Keratinocyte (primary cell): ENCODE measurements around the gene CPNE9. TPM values are rescaled to one million over a fixed set of nuclear protein-coding genes. Genes with fewer than 3 reads are reported as not detected.

Source experiments
- DNase-seq: peaks from one replicate; pipeline ENCODE4 v3.0.0-alpha.2; 2011; ENCODE audit warnings: low read depth, missing footprints, low spot score
- FAIRE-seq: peaks from 2 replicates; lab custom pipeline; 2011; peaks lifted over from hg19 to GRCh38; lab: Jason Lieb, UNC
- H2AFZ ChIP-seq: 2 replicates; pipeline ENCODE4 v1.6.0; 2012; ENCODE audit warnings: low read length, control low read depth, inconsistent platforms; ENCODE audit not compliant: control insufficient read depth
- H3K27ac ChIP-seq: 2 replicates; pipeline ENCODE4 v1.5.1; 2011; ENCODE audit warnings: low read length; ENCODE audit not compliant: control insufficient read depth, insufficient read depth
- H3K27me3 ChIP-seq: 3 replicates; pipeline ENCODE4 v1.6.0; 2011; ENCODE audit warnings: low read length; ENCODE audit not compliant: control insufficient read depth, insufficient read depth; ENCODE audit errors: extremely low read depth
- H3K36me3 ChIP-seq, 2 experiments: 2 replicates in 1 of 2; 3 replicates in 1 of 2; pipeline ENCODE4 v1.5.1; 2011; ENCODE audit warnings: low read length in 2 of 2, mild to moderate bottlenecking in 1 of 2; ENCODE audit not compliant: control insufficient read depth in 2 of 2, insufficient read depth in 2 of 2; ENCODE audit errors: extremely low read depth in 1 of 2
- H3K4me1 ChIP-seq: 3 replicates; pipeline ENCODE4 v1.5.1; 2011; ENCODE audit warnings: low read length; ENCODE audit not compliant: control insufficient read depth, insufficient read depth; ENCODE audit errors: extremely low read depth
- H3K4me2 ChIP-seq: 3 replicates; pipeline ENCODE4 v1.6.0; 2011; ENCODE audit warnings: low read depth, low read length; ENCODE audit not compliant: control insufficient read depth, insufficient read depth; ENCODE audit errors: extremely low read depth
- H3K4me3 ChIP-seq, 3 experiments: fragments of 200-600 bp in 1 of 3; sonication (generic) in 1 of 3; 2 replicates in 2 of 3; 3 replicates in 1 of 3; pipeline ENCODE4 v1.5.1; 2011 to 2016; ENCODE audit warnings: low read length in 3 of 3, mild to moderate bottlenecking in 3 of 3, control low read depth in 2 of 3, inconsistent platforms in 1 of 3, low read depth in 1 of 3, mixed read lengths in 1 of 3, mixed run types in 1 of 3, moderate library complexity in 1 of 3; ENCODE audit not compliant: control insufficient read depth in 2 of 3, insufficient read depth in 2 of 3; ENCODE audit errors: extremely low read depth in 1 of 3
- H3K79me2 ChIP-seq: 2 replicates; pipeline ENCODE4 v1.6.0; 2012; ENCODE audit warnings: low read length; ENCODE audit not compliant: control insufficient read depth, insufficient read depth
- H3K9ac ChIP-seq: 3 replicates; pipeline ENCODE4 v1.6.0; 2011; ENCODE audit warnings: low read length; ENCODE audit not compliant: control insufficient read depth, insufficient read depth; ENCODE audit errors: extremely low read depth
- H3K9me1 ChIP-seq: 3 replicates; pipeline ENCODE4 v1.6.0; 2011; ENCODE audit warnings: low read length; ENCODE audit not compliant: control insufficient read depth, insufficient read depth; ENCODE audit errors: extremely low read depth
- H3K9me3 ChIP-seq: 2 replicates; pipeline ENCODE4 v1.5.1; 2012; ENCODE audit warnings: low read depth, low read length; ENCODE audit not compliant: control insufficient read depth
- H4K20me1 ChIP-seq: 3 replicates; pipeline ENCODE4 v1.6.0; 2011; ENCODE audit warnings: low read length; ENCODE audit not compliant: control insufficient read depth, insufficient read depth; ENCODE audit errors: extremely low read depth
- EZH2 ChIP-seq: IDR thresholded peaks from one replicate; pipeline ENCODE4 v1.6.1; 2012; ENCODE audit warnings: inconsistent platforms, mild to moderate bottlenecking, low read length, moderate library complexity
- dilution Hi-C: fragments of 300-500 bp; cut with MboI; formaldehyde crosslinking; loops from one replicate; pipeline ENCODE4 v1.7.0; 2020; ENCODE audit warnings: low sequenced_read_pairs; ENCODE audit not compliant: extremely low pct_ligation_motif_present
- polyA plus RNA-seq, 5 experiments: library from polyadenylated mRNA; depleted of rRNA in 3 of 5; stranded (reverse) in 3 of 5; stranded (forward) in 1 of 5; unstranded in 1 of 5; fragments of >200 nt; gene quantifications; 1 replicate in 1 of 5; 2 replicates in 3 of 5; 3 replicates in 1 of 5; pipeline versions ENCODE4 v1.2.1 to v1.2.3, GENCODE V29; 2011 to 2012; ENCODE audit warnings: missing spikeins in 2 of 5, low read depth in 1 of 5, low replicate concordance in 1 of 5
- TF ChIP-seq, protein P1 (sequence below), 3 experiments: IDR thresholded peaks in 1 of 3; conservative IDR thresholded peaks in 1 of 3; optimal IDR thresholded peaks in 1 of 3; 2 replicates in 2 of 3; 3 replicates in 1 of 3; pipeline versions ENCODE3 to v1.5.1; 2011; ENCODE audit warnings: low read length in 3 of 3, mild to moderate bottlenecking in 3 of 3, moderate library complexity in 2 of 3, control low read depth in 1 of 3, inconsistent platforms in 1 of 3; ENCODE audit not compliant: insufficient read depth in 2 of 3; ENCODE audit errors: extremely low read depth in 1 of 3

Gene CPNE9
- polyA plus RNA-seq, 1 donor (not counting 4 experiments of a cell fraction or from before 2014, with no cell fraction given), result not detected

DNA sequence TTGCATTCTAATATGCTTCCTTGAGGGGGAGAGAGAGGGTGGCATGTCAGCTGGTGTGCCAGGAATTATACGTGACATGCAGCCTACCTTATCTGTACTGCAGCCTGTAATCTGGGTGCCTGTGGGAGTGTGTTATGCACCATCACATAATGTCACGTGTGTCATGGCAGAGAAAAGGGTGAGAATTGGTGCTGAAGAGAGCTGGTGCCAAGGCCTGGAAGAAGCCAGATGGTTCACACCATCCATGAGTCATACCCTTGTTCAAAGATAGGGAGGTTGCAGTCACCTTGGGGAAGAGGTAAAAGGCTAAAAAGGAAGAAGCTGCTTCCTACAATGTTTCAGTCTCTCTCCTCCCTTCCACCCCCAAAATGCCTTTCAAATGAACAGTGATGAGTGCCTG is 33.2 kb downstream of the CPNE9 start:
- Histone ChIP-seq H3K4me2 (no peak overlapping the region), H3K4me3 (no peak overlapping the region), H4K20me1 (peaks cover 8% of the 10 kb centered on the region), H3K79me2 (peaks cover 50% of the 10 kb centered on the region), H3K27ac (no peak overlapping the region), H3K9me1 (no peaks in the 10 kb centered on the region), H3K4me1 (peaks cover 10% of the 10 kb centered on the region), H3K9ac (no peak overlapping the region), H3K36me3 (peaks cover 49 to 50% of the 10 kb centered on the region in 2 experiments), H2AFZ (no peak overlapping the region), H3K9me3 (no peaks in the 10 kb centered on the region), H3K27me3 (no peaks in the 10 kb centered on the region)
- TF ChIP-seq, protein P1, sequence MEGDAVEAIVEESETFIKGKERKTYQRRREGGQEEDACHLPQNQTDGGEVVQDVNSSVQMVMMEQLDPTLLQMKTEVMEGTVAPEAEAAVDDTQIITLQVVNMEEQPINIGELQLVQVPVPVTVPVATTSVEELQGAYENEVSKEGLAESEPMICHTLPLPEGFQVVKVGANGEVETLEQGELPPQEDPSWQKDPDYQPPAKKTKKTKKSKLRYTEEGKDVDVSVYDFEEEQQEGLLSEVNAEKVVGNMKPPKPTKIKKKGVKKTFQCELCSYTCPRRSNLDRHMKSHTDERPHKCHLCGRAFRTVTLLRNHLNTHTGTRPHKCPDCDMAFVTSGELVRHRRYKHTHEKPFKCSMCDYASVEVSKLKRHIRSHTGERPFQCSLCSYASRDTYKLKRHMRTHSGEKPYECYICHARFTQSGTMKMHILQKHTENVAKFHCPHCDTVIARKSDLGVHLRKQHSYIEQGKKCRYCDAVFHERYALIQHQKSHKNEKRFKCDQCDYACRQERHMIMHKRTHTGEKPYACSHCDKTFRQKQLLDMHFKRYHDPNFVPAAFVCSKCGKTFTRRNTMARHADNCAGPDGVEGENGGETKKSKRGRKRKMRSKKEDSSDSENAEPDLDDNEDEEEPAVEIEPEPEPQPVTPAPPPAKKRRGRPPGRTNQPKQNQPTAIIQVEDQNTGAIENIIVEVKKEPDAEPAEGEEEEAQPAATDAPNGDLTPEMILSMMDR (optimal IDR thresholded peaks at IDR 0.05 in 1 of 3, IDR thresholded peaks at IDR 0.05 in 1 of 3, conservative IDR thresholded peaks at IDR 0.05 in 1 of 3; ENCODE audit: extremely low read depth in 1 of 3, insufficient read depth in 2 of 3, low read length in 3 of 3), result no peak
- TF ChIP-seq EZH2, result no peak
- dilution Hi-C loops, result no loop called here
- DNase-seq (no peak), FAIRE-seq (no peak)

DNA sequence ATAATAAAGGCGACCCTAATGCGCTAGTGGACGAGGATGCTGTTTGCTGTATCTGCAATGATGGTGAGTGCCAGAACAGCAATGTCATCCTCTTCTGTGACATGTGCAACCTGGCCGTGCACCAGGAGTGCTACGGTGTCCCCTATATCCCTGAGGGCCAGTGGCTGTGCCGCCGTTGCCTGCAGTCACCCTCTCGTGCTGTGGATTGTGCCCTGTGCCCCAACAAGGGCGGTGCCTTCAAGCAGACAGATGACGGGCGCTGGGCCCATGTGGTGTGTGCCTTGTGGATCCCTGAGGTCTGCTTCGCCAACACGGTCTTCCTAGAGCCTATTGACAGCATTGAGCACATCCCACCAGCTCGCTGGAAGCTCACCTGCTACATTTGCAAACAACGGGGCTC is 35.5 kb downstream of the CPNE9 start:
- TF ChIP-seq, protein P1 (optimal IDR thresholded peaks at IDR 0.05 in 1 of 3, IDR thresholded peaks at IDR 0.05 in 1 of 3, conservative IDR thresholded peaks at IDR 0.05 in 1 of 3; ENCODE audit: extremely low read depth in 1 of 3, insufficient read depth in 2 of 3, low read length in 3 of 3), result no peak
- no peak for TF ChIP-seq EZH2
- H3K79me2 ChIP-seq, result peaks cover 27% of the 10 kb centered on the region

More for the DNA sequence above, 35.5 kb downstream of the CPNE9 start:
- Histone ChIP-seq H3K4me2 (no peak overlapping the region), H3K27me3 (no peaks in the 10 kb centered on the region), H3K36me3 (peaks cover 60 to 72% of the 10 kb centered on the region in 2 experiments), H3K9ac (no peak overlapping the region), H3K4me3 (no peak overlapping the region), H3K9me3 (no peaks in the 10 kb centered on the region), H3K27ac (no peak overlapping the region), H2AFZ (no peak overlapping the region), H4K20me1 (peaks cover 3% of the 10 kb centered on the region), H3K9me1 (no peaks in the 10 kb centered on the region), H3K4me1 (no peaks in the 10 kb centered on the region)
- dilution Hi-C loops, result no loop called here
- no peak for DNase-seq
- FAIRE-seq, result no peak
